Measurements from ENCODE around the gene PI4KA.

DNA sequence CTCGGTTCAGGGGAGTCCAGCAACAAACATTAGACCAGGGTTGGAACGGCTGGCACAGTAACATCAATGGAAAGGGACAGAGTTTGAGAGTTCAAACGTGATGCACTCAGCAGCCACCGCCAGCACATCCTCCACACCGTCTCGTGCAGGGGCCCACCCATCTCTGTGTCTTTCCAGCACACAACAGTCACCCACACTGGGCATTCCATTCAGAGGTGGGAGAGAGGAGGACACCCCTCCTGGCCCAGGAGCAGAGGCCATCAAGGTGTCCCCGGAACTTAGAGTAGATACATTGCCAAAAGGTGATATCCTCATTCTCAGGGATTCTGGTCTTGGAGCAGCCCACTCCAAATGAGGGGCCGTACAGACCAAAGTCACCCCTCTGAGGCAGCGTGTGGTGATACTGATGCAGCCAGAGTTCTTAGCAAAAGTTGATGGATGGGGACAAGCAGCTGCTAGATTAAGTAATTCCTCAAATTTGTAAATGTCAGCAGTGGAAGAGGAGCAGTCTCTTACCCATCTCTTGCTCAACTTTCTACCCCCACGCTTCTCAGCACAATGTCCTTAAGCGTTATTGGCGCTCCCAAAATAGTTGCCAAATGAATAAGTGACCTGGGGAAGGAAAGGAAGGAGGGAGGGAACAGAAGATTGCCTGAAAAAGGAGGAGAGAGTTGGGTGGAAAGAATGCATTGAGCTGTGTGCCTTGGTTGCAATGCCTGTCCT, 5.7 kb upstream of the PI4KA start:
- TF ChIP-seq, protein P1, sequence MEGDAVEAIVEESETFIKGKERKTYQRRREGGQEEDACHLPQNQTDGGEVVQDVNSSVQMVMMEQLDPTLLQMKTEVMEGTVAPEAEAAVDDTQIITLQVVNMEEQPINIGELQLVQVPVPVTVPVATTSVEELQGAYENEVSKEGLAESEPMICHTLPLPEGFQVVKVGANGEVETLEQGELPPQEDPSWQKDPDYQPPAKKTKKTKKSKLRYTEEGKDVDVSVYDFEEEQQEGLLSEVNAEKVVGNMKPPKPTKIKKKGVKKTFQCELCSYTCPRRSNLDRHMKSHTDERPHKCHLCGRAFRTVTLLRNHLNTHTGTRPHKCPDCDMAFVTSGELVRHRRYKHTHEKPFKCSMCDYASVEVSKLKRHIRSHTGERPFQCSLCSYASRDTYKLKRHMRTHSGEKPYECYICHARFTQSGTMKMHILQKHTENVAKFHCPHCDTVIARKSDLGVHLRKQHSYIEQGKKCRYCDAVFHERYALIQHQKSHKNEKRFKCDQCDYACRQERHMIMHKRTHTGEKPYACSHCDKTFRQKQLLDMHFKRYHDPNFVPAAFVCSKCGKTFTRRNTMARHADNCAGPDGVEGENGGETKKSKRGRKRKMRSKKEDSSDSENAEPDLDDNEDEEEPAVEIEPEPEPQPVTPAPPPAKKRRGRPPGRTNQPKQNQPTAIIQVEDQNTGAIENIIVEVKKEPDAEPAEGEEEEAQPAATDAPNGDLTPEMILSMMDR (IDR thresholded peaks at IDR 0.05), result no peak
- TF ChIP-seq POLR2A (IDR thresholded peaks at IDR 0.05), result no peak

Measured in body of pancreas (tissue), 4 donors.